Measurements from ENCODE around the gene ADGRF5. TPM values are rescaled to one million over a fixed set of nuclear protein-coding genes. Genes with fewer than 3 reads are reported as not detected.

Gene ADGRF5
- total RNA-seq, 4 donors from 2014 or later: 3.8 to 9.9 (median 5.4) TPM

GRCh38 chr6:46923476-46923875 is 1.7 kb upstream of the ADGRF5 start:
- Histone ChIP-seq H3K27me3 (no peaks in the 10 kb centered on the region), H3K9me3 (no peaks in the 10 kb centered on the region), H3K4me1 (no peaks in the 10 kb centered on the region), H3K27ac (peak overlapping the region in 1 of 4 donors; percentile 19), H3K4me3 (no peak overlapping the region), H3K36me3 (no peaks in the 10 kb centered on the region)
- TF ChIP-seq CTCF (IDR thresholded peaks at IDR 0.05): no peak
- no peak for TF ChIP-seq POLR2A (IDR thresholded peaks at IDR 0.05)
- no peak for DNase-seq

GRCh38 chr6:46921059-46921458 is 679 bp downstream of the ADGRF5 start:
- H3K4me1 ChIP-seq: no peaks in the 10 kb centered on the region
- H3K36me3 ChIP-seq: no peaks in the 10 kb centered on the region
- no peaks in the 10 kb centered on the region for H3K27me3 ChIP-seq
- no peaks in the 10 kb centered on the region for H3K9me3 ChIP-seq
- no peak for DNase-seq
- no peak overlapping the region for H3K27ac ChIP-seq
- H3K4me3 ChIP-seq: peak overlapping the region in 1 of 4 donors; percentile 19
- TF ChIP-seq CTCF (IDR thresholded peaks at IDR 0.05) (no peak), POLR2A (IDR thresholded peaks at IDR 0.05) (no peak)

GRCh38 chr6:46918806-46919205 is 2.9 kb downstream of the ADGRF5 start:
- Histone ChIP-seq H3K27ac (no peak overlapping the region), H3K4me1 (no peaks in the 10 kb centered on the region), H3K27me3 (no peaks in the 10 kb centered on the region), H3K36me3 (no peaks in the 10 kb centered on the region), H3K9me3 (no peaks in the 10 kb centered on the region), H3K4me3 (no peak overlapping the region)
- no peak for TF ChIP-seq POLR2A (IDR thresholded peaks at IDR 0.05)
- no peak for TF ChIP-seq CTCF (IDR thresholded peaks at IDR 0.05)
- DNase-seq: no peak

GRCh38 chr6:46917002-46917545 is 4.7 kb downstream of the ADGRF5 start:
- Histone ChIP-seq H3K27me3 (no peaks in the 10 kb centered on the region), H3K36me3 (no peaks in the 10 kb centered on the region), H3K27ac (no peak overlapping the region), H3K4me1 (no peaks in the 10 kb centered on the region), H3K9me3 (no peaks in the 10 kb centered on the region), H3K4me3 (no peak overlapping the region)
- no peak for DNase-seq
- no peak for TF ChIP-seq CTCF (IDR thresholded peaks at IDR 0.05)
- no peak for TF ChIP-seq POLR2A (IDR thresholded peaks at IDR 0.05)

- Histone ChIP-seq H3K27ac (no peak overlapping the region), H3K27me3 (no peaks in the 10 kb centered on the region), H3K4me1 (no peaks in the 10 kb centered on the region), H3K9me3 (no peaks in the 10 kb centered on the region), H3K36me3 (no peaks in the 10 kb centered on the region), H3K4me3 (no peak overlapping the region)
- no peak for DNase-seq
- TF ChIP-seq CTCF (IDR thresholded peaks at IDR 0.05): no peak
- no peak for TF ChIP-seq POLR2A (IDR thresholded peaks at IDR 0.05)
Observed at GRCh38 chr6:46915866-46916265, 5.9 kb downstream of the ADGRF5 start.

GRCh38 chr6:46915380-46915779 is 6.4 kb downstream of the ADGRF5 start:
- no peak for DNase-seq
- Histone ChIP-seq H3K36me3 (no peaks in the 10 kb centered on the region), H3K27me3 (no peaks in the 10 kb centered on the region), H3K4me3 (no peak overlapping the region), H3K9me3 (no peaks in the 10 kb centered on the region), H3K4me1 (no peaks in the 10 kb centered on the region), H3K27ac (no peak overlapping the region)
- TF ChIP-seq CTCF (IDR thresholded peaks at IDR 0.05): no peak
- no peak for TF ChIP-seq POLR2A (IDR thresholded peaks at IDR 0.05)

Measured in Peyer's patch (tissue), 4 donors.